Measurements from ENCODE around the gene CLEC4G.

Gene CLEC4G

DNA sequence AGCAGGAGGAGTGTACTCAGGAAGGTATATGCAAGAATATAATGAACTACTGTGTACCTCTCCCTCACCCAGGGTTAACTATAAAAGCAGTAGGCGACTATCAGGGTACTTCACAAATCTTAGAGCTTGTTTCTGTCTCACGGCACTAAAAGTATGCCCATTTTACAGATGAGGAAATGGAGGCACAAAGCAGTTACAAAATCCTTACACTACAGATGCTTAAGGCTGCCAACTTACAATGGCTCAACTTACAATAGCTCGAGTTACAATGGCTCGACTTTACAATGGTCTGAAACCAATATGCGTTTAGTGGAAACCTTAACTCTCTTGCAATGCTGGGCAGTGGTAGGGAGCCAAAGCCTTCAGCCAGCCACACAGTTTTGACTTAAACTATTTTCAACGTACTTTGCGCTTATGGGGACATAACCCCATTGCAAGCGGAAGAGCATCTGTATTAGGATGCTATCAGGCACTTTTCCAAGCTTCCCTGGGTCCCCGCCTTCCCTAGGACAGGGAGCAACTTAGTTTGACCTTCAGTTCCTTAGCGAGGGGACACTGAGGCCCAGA is 34.1 kb downstream of the CLEC4G start:
- ATAC-seq: no peak
- DNase-seq: no peak

DNA sequence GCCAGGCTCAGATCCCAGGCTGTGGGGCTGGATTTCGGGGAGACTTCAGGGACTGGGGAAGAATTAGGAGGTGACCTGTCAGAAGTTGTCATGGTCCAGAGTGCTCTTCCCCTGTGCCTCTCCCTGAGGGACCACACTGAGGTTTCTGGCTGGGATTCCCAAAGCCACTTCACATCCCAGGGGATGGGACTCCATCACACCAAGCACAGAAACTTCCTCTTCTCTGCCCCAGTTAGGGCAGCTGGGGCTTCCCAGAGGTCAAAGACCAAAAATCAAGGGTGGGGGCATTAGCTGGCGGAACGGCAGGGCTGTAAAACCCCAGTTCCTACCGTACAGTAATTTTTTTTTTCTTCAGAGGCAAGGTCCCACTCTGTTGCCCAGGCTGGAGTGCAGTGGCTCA is 37.4 kb downstream of the CLEC4G start:
- ATAC-seq (no peak), DNase-seq (no peak)

DNA sequence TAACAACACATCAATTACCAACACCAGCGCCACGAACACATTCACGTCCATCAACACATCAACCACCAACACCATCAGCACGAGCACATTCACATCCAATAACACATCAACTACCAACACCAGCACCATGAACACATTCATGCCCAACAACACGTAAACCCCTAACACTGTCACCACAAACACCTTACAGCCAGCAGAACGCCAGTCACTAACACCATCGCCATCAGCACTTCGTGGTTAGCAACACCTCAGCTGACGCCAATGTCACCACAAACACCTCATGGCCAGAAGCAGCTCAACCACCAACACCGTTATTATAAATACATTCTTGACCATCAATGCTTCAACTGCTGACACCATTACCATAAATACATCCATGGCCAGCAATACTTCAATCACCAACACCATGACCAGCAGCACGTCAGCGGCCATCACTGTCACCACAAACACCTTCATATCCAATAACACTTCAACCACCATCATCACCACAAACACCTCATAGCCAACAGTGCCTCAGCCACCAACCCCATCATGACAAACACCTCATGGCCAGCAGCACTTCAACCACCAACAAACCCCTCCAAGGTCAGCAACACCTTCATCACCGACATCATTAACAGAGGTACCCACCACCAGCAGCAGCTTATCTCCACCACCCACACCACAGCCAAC is 39.4 kb downstream of the CLEC4G start:
- no peak for DNase-seq
- peak; percentile 53 for ATAC-seq

DNA sequence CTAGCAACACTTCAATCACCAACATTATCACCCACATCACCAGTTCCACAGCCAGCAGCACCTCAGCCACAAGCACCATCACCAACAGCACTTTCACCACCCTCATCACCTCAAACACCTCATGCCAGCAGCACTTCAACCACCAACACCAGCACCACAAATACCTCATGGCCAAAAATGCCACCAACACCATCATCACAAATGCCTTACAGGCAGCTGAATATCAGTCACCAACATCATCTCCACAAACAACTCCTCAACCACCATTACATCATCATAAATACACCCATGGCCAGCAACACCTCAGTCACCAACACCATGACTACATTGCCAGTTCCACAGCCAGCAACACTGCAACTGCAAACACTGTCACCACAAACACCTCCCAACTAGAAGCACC is 40.4 kb downstream of the CLEC4G start:
- peak; percentile 11 for ATAC-seq
- no peak for DNase-seq

DNA sequence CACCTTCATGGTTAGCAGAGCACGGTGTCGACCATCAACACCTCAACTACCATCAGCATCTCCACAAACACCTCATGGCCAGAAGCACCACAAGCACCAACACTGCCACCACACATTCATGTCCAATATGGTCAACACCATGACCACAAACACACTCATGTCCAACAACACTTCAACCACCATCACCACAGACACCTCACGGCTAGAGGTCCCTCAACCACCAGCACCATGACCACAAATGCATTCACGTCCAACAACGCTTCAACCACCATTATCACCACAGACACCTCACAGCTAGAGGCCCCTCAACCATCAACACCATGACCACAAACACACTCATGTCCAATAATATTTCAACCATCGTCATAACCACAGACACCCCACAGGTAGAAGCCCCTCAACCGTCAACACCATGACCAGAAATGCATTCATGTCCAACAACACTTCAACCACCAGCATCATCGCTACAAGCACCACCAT is 41.1 kb downstream of the CLEC4G start:
- ATAC-seq (no peak), DNase-seq (no peak)

DNA sequence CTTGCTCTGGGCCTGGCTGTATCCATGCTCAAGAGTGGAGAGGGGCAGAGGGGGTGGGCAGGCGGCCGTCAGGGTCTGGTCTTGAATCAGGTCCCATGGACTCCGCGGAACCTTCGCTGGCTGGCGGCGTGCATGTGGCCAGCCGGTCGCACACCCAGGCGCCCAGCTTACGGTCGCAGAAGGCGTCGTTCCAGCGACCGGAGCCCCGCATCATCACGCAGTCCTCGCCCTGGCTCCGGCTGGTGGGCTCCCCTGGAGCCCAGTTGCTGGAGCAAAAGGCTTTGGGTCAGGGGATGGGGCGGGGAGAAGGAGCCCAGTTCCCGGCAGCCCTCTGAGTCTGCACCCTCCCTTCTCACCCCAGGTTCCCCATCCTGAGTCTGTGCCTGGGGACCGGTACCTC is 42.7 kb downstream of the CLEC4G start:
- ATAC-seq (no peak), DNase-seq (no peak)

DNA sequence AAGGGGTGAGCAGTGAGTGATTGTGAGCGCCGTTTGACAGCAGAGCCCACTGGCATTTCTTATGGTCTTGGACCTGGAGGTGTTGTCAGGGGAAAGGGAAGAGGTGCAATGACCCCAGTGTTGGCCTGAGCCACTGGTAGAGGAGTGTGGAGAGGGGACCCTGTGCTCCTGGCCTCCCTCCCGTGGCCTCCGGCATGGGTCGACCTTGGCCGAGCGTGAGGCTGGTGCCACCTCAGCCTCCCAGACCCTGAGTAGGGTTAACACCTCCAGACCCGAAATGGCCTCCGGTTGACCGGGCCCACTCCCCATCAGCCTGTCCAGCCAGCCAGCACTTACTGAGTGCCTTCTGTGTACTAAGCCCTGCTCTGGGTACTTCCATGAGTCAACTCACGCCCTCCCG is 44.7 kb downstream of the CLEC4G start:
- no peak for ATAC-seq

DNA sequence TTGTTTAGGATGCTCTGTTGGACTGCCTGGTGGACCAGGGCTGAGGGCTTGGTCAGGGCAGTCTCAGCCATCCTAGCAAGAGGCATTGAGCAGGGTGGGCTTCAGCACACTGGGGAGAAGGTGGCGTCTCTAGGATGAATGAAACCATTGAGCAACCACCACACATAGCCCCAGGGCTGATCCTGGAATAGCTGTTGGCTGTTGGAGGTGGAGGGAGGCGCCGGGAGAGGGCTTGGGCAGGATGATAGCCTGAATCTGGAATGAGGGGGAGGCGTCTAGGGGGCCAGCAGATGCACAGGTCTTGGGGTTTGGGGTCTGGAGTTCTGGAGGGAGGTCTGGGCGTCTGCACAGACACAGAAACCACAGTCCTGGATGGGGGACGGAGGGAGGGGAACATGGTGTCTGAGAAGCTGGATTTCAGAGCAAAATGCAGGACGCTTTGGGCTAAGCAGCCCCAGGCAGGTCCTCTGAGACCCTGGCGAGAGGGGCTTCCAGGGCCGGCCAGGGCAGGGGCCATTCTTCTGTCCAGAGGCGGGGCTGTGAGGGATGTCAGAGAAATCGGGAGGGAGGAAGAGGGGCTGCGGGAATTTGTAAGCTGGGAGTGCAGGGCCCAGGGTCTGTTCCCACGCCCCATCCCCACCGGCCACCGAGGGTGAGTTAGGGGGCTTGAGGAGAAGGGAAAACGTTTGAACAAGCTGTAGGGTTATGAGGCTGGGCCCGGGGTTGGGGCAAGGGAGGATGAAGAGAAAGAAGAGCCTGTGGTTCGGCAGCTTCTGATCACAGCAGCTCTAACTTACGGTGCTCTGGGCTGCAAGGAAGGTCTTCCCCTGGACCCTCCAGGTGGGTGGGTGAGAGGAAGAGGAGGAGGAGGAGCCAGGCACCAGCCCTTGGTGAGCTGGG is 46.1 kb downstream of the CLEC4G start:
- no peak for ATAC-seq
- no peak for DNase-seq

More for the DNA sequence above, 44.7 kb downstream of the CLEC4G start:
- DNase-seq: no peak

DNA sequence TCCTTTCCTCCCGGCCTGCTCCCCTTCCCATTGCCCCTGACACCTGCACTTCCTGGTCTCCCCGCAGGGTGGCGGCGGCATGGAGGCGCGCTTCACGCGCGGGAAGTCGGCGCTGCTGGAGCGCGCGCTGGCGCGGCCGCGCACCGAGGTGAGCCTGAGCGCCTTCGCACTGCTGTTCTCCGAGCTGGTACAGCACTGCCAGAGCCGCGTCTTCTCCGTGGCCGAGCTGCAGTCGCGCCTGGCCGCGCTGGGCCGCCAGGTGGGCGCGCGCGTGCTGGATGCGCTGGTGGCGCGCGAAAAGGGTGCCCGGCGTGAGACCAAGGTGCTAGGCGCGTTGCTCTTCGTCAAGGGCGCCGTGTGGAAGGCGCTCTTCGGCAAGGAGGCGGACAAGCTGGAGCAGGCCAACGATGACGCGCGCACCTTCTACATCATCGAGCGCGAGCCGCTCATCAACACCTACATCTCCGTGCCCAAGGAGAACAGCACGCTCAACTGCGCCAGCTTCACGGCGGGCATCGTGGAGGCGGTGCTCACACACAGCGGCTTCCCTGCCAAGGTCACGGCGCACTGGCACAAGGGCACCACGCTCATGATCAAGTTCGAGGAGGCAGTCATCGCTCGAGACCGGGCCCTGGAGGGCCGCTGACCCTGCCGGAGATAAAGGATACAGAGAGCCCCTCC is 49.6 kb downstream of the CLEC4G start:
- no peak for ATAC-seq
- DNase-seq: no peak

DNA sequence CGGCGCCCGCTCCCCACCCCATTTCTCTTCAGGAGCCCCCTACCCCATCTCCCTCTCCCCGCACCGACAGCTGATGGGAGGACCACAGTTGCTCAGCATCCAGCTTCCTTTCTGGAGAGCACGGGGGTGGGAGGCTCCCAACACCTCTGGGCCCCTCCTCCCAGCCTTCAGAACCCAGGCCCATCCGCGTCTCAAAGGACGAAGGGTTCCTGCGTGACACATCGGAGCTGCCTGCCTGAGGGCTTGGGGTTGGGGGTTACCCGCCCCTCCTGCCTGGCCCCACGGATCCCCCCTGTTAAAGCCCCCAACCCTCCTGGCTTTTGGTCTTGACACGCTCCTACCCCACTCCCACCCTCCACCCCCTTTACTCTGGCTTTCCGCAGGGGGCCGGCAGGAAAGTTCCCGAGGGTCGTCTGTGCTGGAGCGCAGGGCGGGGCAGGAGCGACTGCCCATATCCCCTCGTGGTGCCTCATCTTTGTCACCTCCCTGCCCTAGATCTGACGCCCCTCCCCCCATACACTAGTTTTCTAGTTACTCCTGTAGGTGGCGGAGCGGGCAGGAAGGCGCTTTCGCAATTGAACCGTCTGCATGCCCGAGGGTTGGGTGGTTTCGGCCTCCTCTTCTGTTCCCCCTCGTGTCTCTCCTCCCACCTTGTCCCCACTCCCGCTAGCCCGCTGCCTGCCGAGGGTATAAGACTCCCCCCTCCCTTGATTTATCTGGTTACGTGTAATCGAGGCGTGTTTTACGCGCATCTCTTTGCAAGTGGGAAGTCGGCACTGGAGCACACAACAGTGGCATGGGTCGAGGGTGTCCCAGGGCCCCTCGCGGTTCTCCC is 50.4 kb downstream of the CLEC4G start:
- ATAC-seq (peak; percentile 60), DNase-seq (peak; percentile 92)

DNA sequence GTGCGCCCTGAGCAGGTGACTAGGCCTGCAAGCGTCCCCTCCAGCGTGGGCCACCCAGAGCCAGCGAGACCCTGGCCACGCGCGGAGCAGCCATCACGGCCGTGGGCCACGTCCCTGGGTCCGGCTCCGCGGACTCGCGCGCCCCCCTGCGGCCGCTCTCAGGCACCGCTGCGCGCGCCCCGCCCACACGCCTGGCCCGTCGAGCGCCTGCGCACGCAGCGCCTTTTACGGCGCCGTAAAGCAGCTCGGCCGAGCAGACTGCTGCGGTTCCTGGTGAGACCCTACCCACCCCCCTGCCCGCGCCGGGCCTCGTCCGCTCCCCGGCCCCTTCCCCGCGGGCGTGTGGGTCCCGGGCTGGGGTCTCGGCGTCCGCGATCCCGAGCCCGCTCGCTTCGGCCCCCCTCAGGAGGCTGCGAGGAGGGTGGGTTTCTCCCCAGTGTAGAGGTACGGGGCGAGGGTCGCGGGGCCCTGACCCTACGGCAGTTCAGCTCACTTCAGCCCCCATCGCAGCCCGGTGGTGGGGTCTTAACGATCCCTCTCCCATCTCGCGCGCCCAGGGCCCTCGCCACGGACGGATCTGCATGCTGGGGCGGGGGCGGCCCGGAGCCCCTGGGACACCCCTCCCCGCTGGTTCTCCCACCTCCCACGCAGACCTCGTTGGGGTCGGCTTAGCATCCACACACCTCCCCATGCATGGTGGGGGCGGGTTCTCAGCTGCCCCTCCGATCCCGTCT is 51.1 kb downstream of the CLEC4G start, which contains the start of gene TRAPPC5:
TSS of gene TRAPPC5 (plus strand) at position 228 of the 734 bp plus-strand sequence. CDS start 1,421 bp downstream, outside the sequence.
- DNase-seq (peak; percentile 91), ATAC-seq (peak; percentile 51)

DNA sequence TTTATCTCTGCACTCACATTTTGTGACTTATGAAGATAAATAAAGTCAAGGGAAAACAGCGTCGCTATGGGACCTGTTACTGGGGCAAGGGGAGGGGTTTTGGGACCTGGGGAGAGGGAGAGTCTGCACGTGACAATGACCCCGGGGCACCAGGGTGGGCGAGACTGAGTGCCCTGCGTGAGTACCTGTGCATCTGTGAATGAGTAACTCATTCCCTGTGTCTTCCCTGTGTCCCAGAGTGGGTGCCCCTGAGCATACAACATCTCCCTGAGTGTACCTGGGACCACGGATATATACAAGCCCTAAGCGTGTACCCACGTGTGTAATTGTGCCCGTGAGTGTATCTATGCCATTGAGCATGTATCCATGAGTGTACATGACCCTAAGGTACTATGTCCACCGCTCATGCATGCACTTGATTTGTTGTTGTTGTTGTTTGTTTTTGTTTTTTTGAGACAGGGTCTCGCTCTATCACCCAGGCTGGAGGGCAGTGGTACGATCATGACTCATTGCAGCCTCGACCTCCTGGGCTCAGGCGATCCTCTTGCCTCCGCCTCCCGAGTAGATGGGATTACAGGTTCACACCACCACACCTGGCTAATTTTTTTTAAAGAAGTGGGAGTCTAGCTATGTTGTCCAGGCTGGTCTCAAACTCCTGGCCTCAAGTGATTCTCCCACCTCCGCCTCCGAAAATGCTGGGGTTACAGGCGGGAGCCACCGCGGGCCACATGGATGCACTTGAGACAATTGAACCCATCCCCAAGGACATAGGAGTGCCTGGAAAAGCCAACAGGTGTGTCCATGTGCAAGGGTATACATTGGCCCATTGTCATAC is 51.9 kb downstream of the CLEC4G start:
- DNase-seq: no peak
- no peak for ATAC-seq

DNA sequence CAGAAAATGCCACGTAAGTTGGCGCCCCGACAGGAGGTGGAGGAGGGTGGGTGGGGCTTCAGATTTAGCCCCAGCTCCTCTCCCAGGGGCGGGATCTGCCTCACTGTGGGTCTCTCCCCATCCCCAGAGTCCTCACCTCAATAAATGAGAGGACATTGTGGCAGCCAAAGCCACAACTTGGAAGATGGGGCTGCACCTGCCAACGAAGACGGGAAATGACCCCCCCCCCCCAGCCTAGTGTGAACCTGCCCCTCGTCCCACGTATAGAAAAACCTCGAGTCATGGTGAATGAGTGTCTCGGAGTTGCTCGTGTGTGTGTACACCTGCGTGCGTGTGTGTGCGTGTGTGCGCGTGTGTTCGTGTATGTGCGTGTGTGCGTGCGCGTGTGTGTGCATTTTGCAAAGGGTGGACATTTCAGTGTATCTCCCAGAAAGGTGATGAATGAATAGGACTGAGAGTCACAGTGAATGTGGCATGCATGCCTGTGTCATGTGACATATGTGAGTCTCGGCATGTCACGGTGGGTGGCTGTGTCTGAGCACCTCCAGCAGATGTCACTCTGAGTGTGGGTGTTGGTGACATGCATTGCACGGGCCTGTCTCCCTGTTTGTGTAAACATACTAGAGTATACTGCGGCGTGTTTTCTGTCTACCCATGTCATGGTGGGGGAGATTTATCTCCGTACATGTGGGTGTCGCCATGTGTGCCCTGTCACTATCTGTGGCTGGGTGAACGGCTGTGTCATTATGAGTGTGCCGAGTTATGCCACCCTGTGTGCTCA is 52.7 kb downstream of the CLEC4G start:
- peak; percentile 64 for DNase-seq
- ATAC-seq: peak; percentile 60

Data from stimulated activated naive CD8-positive, alpha-beta T cell treated with anti-CD3 and anti-CD28 coated beads, Interleukin-15, Interleukin-2, amounts not matched to agents 100 U/mL and 50 U/mL, for 24 hours (primary cell).